NK-92 treated with Interleukin-12 subunit alpha and Interleukin-12 subunit beta, amount 100 ng/mL, for 24 hours (cell line): Measurements from ENCODE around the gene DCLK3.

Experiments used
- DNase-seq: peaks from one replicate; lab custom pipeline; 2025; lab: John Stamatoyannopoulos, UW

Gene DCLK3

GRCh38 chr3:36669764-36670163, 94.6 kb downstream of the DCLK3 start:
- no peak for DNase-seq

- DNase-seq: no peak
These were observed 98.2 kb downstream of the DCLK3 start for GRCh38 chr3:36666166-36666565.

GRCh38 chr3:36663666-36664291, 100.6 kb downstream of the DCLK3 start:
- DNase-seq: no peak

GRCh38 chr3:36662626-36663025, 101.7 kb downstream of the DCLK3 start:
- no peak for DNase-seq
